H1 (cell line): ENCODE results near the gene CHD9. TPM values are rescaled to one million over a fixed set of nuclear protein-coding genes. Genes with fewer than 3 reads are reported as not detected.

Experiments
- CTCF ChIA-PET: fragments of 300-600 bp; sonication (Branson Sonifier 250); formaldehyde crosslinking; loops from one replicate; lab custom pipeline; 2021; ENCODE audit not compliant: partially characterized antibody; lab: Charles Lee
- POLR2A ChIA-PET: fragments of 300-600 bp; sonication (Branson Sonifier 250); formaldehyde crosslinking; loops from one replicate; lab custom pipeline; 2021; ENCODE audit warnings: inconsistent platforms; ENCODE audit not compliant: partially characterized antibody; lab: Charles Lee
- DNase-seq, 2 experiments: peaks; one replicate each; pipeline versions ENCODE4 v3.0.0 to v3.0.0-alpha.2; 2010 to 2022; ENCODE audit warnings: low spot score in 2 of 2, low read depth in 1 of 2, mixed read lengths in 1 of 2
- FAIRE-seq: peaks from 2 replicates; lab custom pipeline; 2011; peaks lifted over from hg19 to GRCh38; lab: Jason Lieb, UNC
- H2AFZ ChIP-seq: 2 replicates; pipeline ENCODE4 v1.8.1; 2012; ENCODE audit warnings: low read length, inconsistent platforms
- H2AK5ac ChIP-seq: 2 replicates; pipeline ENCODE4 v1.6.1; 2013; ENCODE audit warnings: low read depth, low read length
- H2BK120ac ChIP-seq: replicated peaks from 2 replicates; pipeline ENCODE3; 2013; ENCODE audit warnings: low read depth, low read length, inconsistent platforms
- H2BK12ac ChIP-seq: 2 replicates; pipeline ENCODE4 v1.6.1; 2013; ENCODE audit warnings: low read depth, low read length
- H2BK15ac ChIP-seq: 2 replicates; pipeline ENCODE4 v1.6.1; 2013; ENCODE audit warnings: low read length
- H2BK20ac ChIP-seq: 2 replicates; pipeline ENCODE4 v1.6.1; 2013; ENCODE audit warnings: low read length
- H2BK5ac ChIP-seq: 2 replicates; pipeline ENCODE4 v1.6.1; 2013; ENCODE audit warnings: low read depth, low read length
- H3K14ac ChIP-seq: 2 replicates; pipeline ENCODE4 v1.6.1; 2013; ENCODE audit warnings: inconsistent platforms; ENCODE audit not compliant: insufficient read length
- H3K18ac ChIP-seq: 2 replicates; pipeline ENCODE4 v1.6.1; 2013; ENCODE audit warnings: low read length; ENCODE audit errors: extremely low read depth
- H3K23ac ChIP-seq: 2 replicates; pipeline ENCODE4 v1.6.1; 2013; ENCODE audit warnings: inconsistent platforms; ENCODE audit not compliant: insufficient read length
- H3K23me2 ChIP-seq: 2 replicates; pipeline ENCODE4 v1.6.1; 2013; ENCODE audit warnings: low read depth, low read length
- H3K27ac ChIP-seq: 2 replicates; pipeline ENCODE4 v1.6.1; 2011; ENCODE audit warnings: low read depth, low read length, inconsistent platforms
- H3K27me3 ChIP-seq, 4 experiments: replicated peaks in 1 of 4; 1 replicate in 1 of 4; 2 replicates in 3 of 4; pipeline versions ENCODE4 v1.6.1 to v1.8.1; 2011 to 2013; ENCODE audit warnings: low read length in 3 of 4, mild to moderate bottlenecking in 3 of 4, inconsistent platforms in 2 of 4, mixed read lengths in 2 of 4, moderate library complexity in 1 of 4; ENCODE audit not compliant: control insufficient read depth in 3 of 4, insufficient read depth in 3 of 4; ENCODE audit errors: extremely low read depth in 1 of 4
- H3K36me3 ChIP-seq, 4 experiments: 2 replicates each; pipeline versions ENCODE4 v1.6.1 to v1.8.1; 2011 to 2013; ENCODE audit warnings: mild to moderate bottlenecking in 4 of 4, low read length in 3 of 4, moderate library complexity in 2 of 4, control low read depth in 1 of 4, inconsistent platforms in 1 of 4; ENCODE audit not compliant: insufficient read depth in 4 of 4, control insufficient read depth in 2 of 4
- H3K4ac ChIP-seq: replicated peaks from 2 replicates; pipeline ENCODE3; 2013; ENCODE audit warnings: low read length, low read depth, mixed read lengths, inconsistent platforms; ENCODE audit not compliant: insufficient read length
- H3K4me1 ChIP-seq, 4 experiments: replicated peaks in 1 of 4; 1 replicate in 1 of 4; 2 replicates in 3 of 4; pipeline versions ENCODE4 v1.6.1 to v1.8.1; 2011 to 2013; ENCODE audit warnings: low read length in 3 of 4, inconsistent platforms in 2 of 4, mixed read lengths in 1 of 4; ENCODE audit not compliant: insufficient read depth in 4 of 4, control insufficient read depth in 3 of 4
- H3K4me2 ChIP-seq, 2 experiments: 2 replicates each; pipeline versions ENCODE4 v1.6.1 to v1.8.1; 2011 to 2013; ENCODE audit warnings: low read depth in 2 of 2, low read length in 2 of 2, control low read depth in 1 of 2, inconsistent platforms in 1 of 2, mild to moderate bottlenecking in 1 of 2; ENCODE audit not compliant: insufficient read depth in 1 of 2
- H3K4me3 ChIP-seq, 4 experiments: fragments of 200-600, 300-600 bp in 1 of 4; sonication (generic), shearing (Covaris generic), sonication (Bioruptor Twin) in 1 of 4; 2 replicates each; pipeline versions ENCODE4 v1.5.1 to v1.8.1; 2011 to 2016; ENCODE audit warnings: low read length in 4 of 4, low read depth in 3 of 4, control low read depth in 2 of 4, inconsistent platforms in 2 of 4, mild to moderate bottlenecking in 2 of 4, mixed read lengths in 1 of 4, moderate library complexity in 1 of 4; ENCODE audit not compliant: insufficient read depth in 2 of 4; ENCODE audit errors: extremely low read depth in 1 of 4
- H3K56ac ChIP-seq: replicated peaks from 2 replicates; pipeline ENCODE3; 2013; ENCODE audit warnings: low read depth, mild to moderate bottlenecking, mixed read lengths, low read length, inconsistent platforms; ENCODE audit not compliant: insufficient read length
- H3K79me1 ChIP-seq: 2 replicates; pipeline ENCODE4 v1.6.1; 2013; ENCODE audit warnings: low read depth, low read length, control low read depth
- H3K79me2 ChIP-seq, 2 experiments: 2 replicates each; pipeline versions ENCODE4 v1.6.1 to v1.8.1; 2012 to 2013; ENCODE audit warnings: low read length in 2 of 2, mild to moderate bottlenecking in 2 of 2, inconsistent platforms in 1 of 2; ENCODE audit not compliant: insufficient read depth in 2 of 2, control insufficient read depth in 1 of 2
- H3K9ac ChIP-seq, 4 experiments: replicated peaks in 1 of 4; 1 replicate in 1 of 4; 2 replicates in 3 of 4; pipeline versions ENCODE4 v1.6.1 to v1.8.1; 2011 to 2013; ENCODE audit warnings: low read depth in 3 of 4, low read length in 3 of 4, control low read depth in 2 of 4, mild to moderate bottlenecking in 2 of 4, moderate library complexity in 2 of 4, inconsistent platforms in 1 of 4; ENCODE audit errors: extremely low read depth in 1 of 4
- H3K9me3 ChIP-seq, 2 experiments: 2 replicates each; pipeline versions ENCODE4 v1.6.1 to v1.8.1; 2012 to 2013; ENCODE audit warnings: mild to moderate bottlenecking in 2 of 2, moderate library complexity in 2 of 2, control low read depth in 1 of 2, inconsistent platforms in 1 of 2, low read depth in 1 of 2, low read length in 1 of 2, mixed read lengths in 1 of 2; ENCODE audit not compliant: insufficient read depth in 2 of 2
- H4K20me1 ChIP-seq, 2 experiments: replicated peaks in 1 of 2; 2 replicates each; pipeline versions ENCODE3 to v1.8.1; 2011 to 2013; ENCODE audit warnings: inconsistent platforms in 2 of 2, low read length in 2 of 2, mild to moderate bottlenecking in 1 of 2; ENCODE audit not compliant: insufficient read depth in 2 of 2, control insufficient read depth in 1 of 2
- H4K5ac ChIP-seq: 2 replicates; pipeline ENCODE4 v1.6.1; 2013; ENCODE audit warnings: low read length, low read depth, mixed read lengths, inconsistent platforms; ENCODE audit not compliant: insufficient read length
- H4K8ac ChIP-seq: 2 replicates; pipeline ENCODE4 v1.8.0; 2013; ENCODE audit warnings: mild to moderate bottlenecking, moderate library complexity, low read length, inconsistent platforms; ENCODE audit not compliant: insufficient read depth; ENCODE audit errors: extremely low read depth
- H4K91ac ChIP-seq: replicated peaks from 2 replicates; pipeline ENCODE3; 2013; ENCODE audit warnings: low read length, mixed read lengths, inconsistent platforms; ENCODE audit not compliant: insufficient read length
- ASH2L ChIP-seq: fragments of 200-600, 300-600 bp; sonication (generic); IDR thresholded peaks from one replicate; pipeline ENCODE4 v1.7.1; 2017; ENCODE audit warnings: low read length
- BCL11A ChIP-seq, 2 experiments: IDR thresholded peaks; one replicate each; pipeline ENCODE4 v1.6.1; 2011; ENCODE audit warnings: low read depth in 2 of 2, low read length in 2 of 2, mild to moderate bottlenecking in 2 of 2
- CEBPB ChIP-seq: IDR thresholded peaks from 2 replicates; pipeline ENCODE4 v1.6.1; 2012; ENCODE audit warnings: low read depth, low read length
- CHD1 ChIP-seq: IDR thresholded peaks from 2 replicates; pipeline ENCODE4 v1.6.1; 2012; ENCODE audit warnings: low read depth, low read length, improper control_type of control experiment
- CTBP2 ChIP-seq: IDR thresholded peaks from 2 replicates; pipeline ENCODE4 v1.7.0; 2011; ENCODE audit warnings: borderline replicate concordance, mild to moderate bottlenecking, moderate library complexity, mixed read lengths, low read length; ENCODE audit not compliant: insufficient read depth, insufficient read length
- EZH2 ChIP-seq: fragments of 200-600 bp; sonication (generic); IDR thresholded peaks from 2 replicates; pipeline ENCODE4 v1.7.1; 2012; ENCODE audit warnings: low read depth, mild to moderate bottlenecking, moderate library complexity, low read length, inconsistent platforms; ENCODE audit not compliant: severe bottlenecking
- HDAC2 ChIP-seq, 2 experiments: fragments of 300-600 bp in 1 of 2; sonication (generic) in 1 of 2; IDR thresholded peaks; 2 replicates each; pipeline ENCODE4 v1.6.1; 2011 to 2012; ENCODE audit warnings: low read depth in 2 of 2, low read length in 2 of 2, mild to moderate bottlenecking in 2 of 2, moderate library complexity in 2 of 2, borderline replicate concordance in 1 of 2, inconsistent platforms in 1 of 2
- KDM5A ChIP-seq: fragments of 200-600 bp; IDR thresholded peaks from 2 replicates; pipeline ENCODE4 v1.7.1; 2012; ENCODE audit warnings: mild to moderate bottlenecking, low read length, inconsistent platforms, mixed read lengths
- RXRA ChIP-seq: IDR thresholded peaks from 2 replicates; pipeline ENCODE4 v1.6.1; 2011; ENCODE audit warnings: low read depth, mild to moderate bottlenecking, low read length, moderate library complexity; ENCODE audit not compliant: insufficient read depth
- SIX5 ChIP-seq: IDR thresholded peaks from 2 replicates; pipeline ENCODE4 v1.6.1; 2011; ENCODE audit warnings: mild to moderate bottlenecking, low read depth, low read length
- SP2 ChIP-seq: IDR thresholded peaks from 2 replicates; pipeline ENCODE4 v1.6.1; 2012; ENCODE audit warnings: mild to moderate bottlenecking, low read length, inconsistent platforms
- TEAD4 ChIP-seq: IDR thresholded peaks from 2 replicates; pipeline ENCODE4 v1.6.1; 2012; ENCODE audit warnings: low read depth, low read length, inconsistent platforms, mixed read lengths
- WGBS, 2 experiments: shearing (Covaris generic) in 1 of 2; methylation state at CpG; one replicate each; pipeline versions ENCODE4 v1.1.6 to v1.1.7; 2013 to 2015; ENCODE audit warnings: low lambda C conversion rate in 2 of 2, mixed read lengths in 2 of 2, inconsistent platforms in 1 of 2, low coverage in 1 of 2, missing lambda C conversion rate in 1 of 2; ENCODE audit not compliant: insufficient replicate concordance in 2 of 2, insufficient coverage in 1 of 2, insufficient read length in 1 of 2; ENCODE audit errors: extremely low coverage in 1 of 2, missing lambda C conversion rate in 1 of 2; 5-methylcytosine and 5-hydroxymethylcytosine counted together
- polyA plus RNA-seq, 7 experiments: library from polyadenylated mRNA; depleted of rRNA in 3 of 7; stranded (reverse) in 5 of 7; unstranded in 2 of 7; fragments of >200 nt in 5 of 7; fragments of 200-250 nt in 2 of 7; gene quantifications; 1 replicate in 5 of 7; 2 replicates in 1 of 7; 4 replicates in 1 of 7; pipeline versions ENCODE4 v1.2.1 to v1.2.3, GENCODE V29; 2011 to 2013; ENCODE audit warnings: missing spikeins in 2 of 7, mixed read lengths in 2 of 7
- total RNA-seq: library from RNA; stranded (reverse); fragmentation: NEBNext Ultra II Directional; extraction: Animal tissue kit (Norgen Biotek cat#: 25700); gene quantifications from 2 replicates; pipeline ENCODE4 v1.2.1, GENCODE V29; 2021

Gene CHD9
- total and polyA plus RNA-seq, 2 of the 8 experiments (the other 6 are each of a cell fraction or from before 2014, with no cell fraction given): 9.9 to 32.4 TPM

DNA sequence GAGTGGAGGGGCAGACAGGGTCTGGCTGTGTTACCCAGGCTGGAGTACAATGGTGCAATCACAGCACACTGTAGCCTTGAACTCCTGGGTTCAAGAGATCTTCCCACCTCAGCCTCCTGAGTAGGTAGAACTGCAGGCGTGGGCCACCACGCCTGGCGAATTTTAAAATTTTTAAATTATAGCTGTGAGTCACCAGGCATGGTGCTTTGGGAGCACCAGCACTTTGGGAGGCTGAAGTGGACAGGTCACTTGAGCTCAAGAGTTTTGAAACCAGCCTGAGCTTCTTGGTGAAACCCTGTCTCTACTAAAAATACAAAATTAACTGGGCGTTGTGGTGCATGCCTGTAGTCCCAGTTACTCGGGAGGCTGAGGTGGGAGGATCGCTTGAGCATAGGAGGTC lies 114.0 kb downstream of the CHD9 start:
- no peak for DNase-seq
- Histone ChIP-seq H3K18ac (no peak overlapping the region), H2AK5ac (no peak overlapping the region), H3K56ac (no peak overlapping the region), H2BK15ac (no peak overlapping the region), H3K4me2 (no peak overlapping the region), H3K4me3 (no peak overlapping the region), H3K9me3 (no peaks in the 10 kb centered on the region), H2BK20ac (no peak overlapping the region), H3K27me3 (no peaks in the 10 kb centered on the region), H3K23me2 (no peaks in the 10 kb centered on the region; the same call in 1 of the 2 replicates), H2BK12ac (no peak overlapping the region), H3K23ac (no peak overlapping the region), H2BK5ac (no peak overlapping the region), H3K79me1 (no peaks in the 10 kb centered on the region), H4K5ac (no peak overlapping the region), H3K4ac (no peak overlapping the region), H4K91ac (no peak overlapping the region), H3K4me1 (no peaks in the 10 kb centered on the region), H2AFZ (no peak overlapping the region), H2BK120ac (no peak overlapping the region), H3K9ac (no peak overlapping the region), H4K20me1 (peaks cover 0 to 3% of the 10 kb centered on the region in 2 experiments), H3K36me3 (no peaks in the 10 kb centered on the region), H3K27ac (no peak overlapping the region), H4K8ac (no peak overlapping the region), H3K14ac (no peak overlapping the region), H3K79me2 (no peaks in the 10 kb centered on the region)
- WGBS, 2 experiments: 94% methylated on average over 6 of the region's 6 CpGs; no CpG with 5 or more reads in 1 of the 2 experiments
- FAIRE-seq: no peak
- CTCF ChIA-PET: interaction anchor here (0.6 to 2.7 kb wide), 2 partner anchors 10 to 681 kb away, joined by 3 to 15 read pairs; no protein-coding TSS in a partner anchor
- POLR2A ChIA-PET: no interaction called here
- no peak for TF ChIP-seq HDAC2 (IDR thresholded peaks at IDR 0.05; ENCODE audit: borderline replicate concordance in 1 of 2, low read depth in 2 of 2, low read length in 2 of 2)
- no peak for TF ChIP-seq SP2
- TF ChIP-seq CTBP2: no peak
- TF ChIP-seq ASH2L: no peak
- TF ChIP-seq KDM5A: no peak
- no peak for TF ChIP-seq CHD1
- TF ChIP-seq SIX5: no peak
- TF ChIP-seq BCL11A (IDR thresholded peaks at IDR 0.05; ENCODE audit: low read depth in 2 of 2, low read length in 2 of 2): no peak
- TF ChIP-seq TEAD4: no peak
- no peak for TF ChIP-seq RXRA
- TF ChIP-seq CEBPB: no peak
- TF ChIP-seq EZH2: no peak
